Spleen (tissue), 11 donors: ENCODE measurements around the gene UQCRQ. TPM values are rescaled to one million over a fixed set of nuclear protein-coding genes. Genes with fewer than 3 reads are reported as not detected.

Experiments used
- DNase-seq: peaks from one replicate; pipeline ENCODE4 v3.0.0-alpha.2; 2020
- H3K27ac ChIP-seq, 8 donors: fragments of 200-600 bp; sonication (generic) in 7 of 8; 1 replicate in 4 of 8; 2 replicates in 4 of 8; pipeline versions ENCODE4 v1.5.0 to v1.8.0; 2016 to 2021; ENCODE audit warnings: inconsistent platforms in 4 of 8, mild to moderate bottlenecking in 4 of 8, moderate library complexity in 1 of 8
- H3K27me3 ChIP-seq, 7 donors: fragments of 200-600 bp; sonication (generic) in 6 of 7; replicated peaks in 1 of 7; 1 replicate in 4 of 7; 2 replicates in 3 of 7; pipeline versions ENCODE4 v1.5.0 to v1.8.0; 2016 to 2021; ENCODE audit warnings: inconsistent platforms in 3 of 7, mild to moderate bottlenecking in 1 of 7
- H3K36me3 ChIP-seq, 6 donors: fragments of 200-600 bp; sonication (generic) in 5 of 6; 1 replicate in 4 of 6; 2 replicates in 2 of 6; pipeline versions ENCODE4 v1.5.0 to v1.8.0; 2016 to 2021; ENCODE audit warnings: inconsistent platforms in 2 of 6
- H3K4me1 ChIP-seq, 6 donors: fragments of 200-600 bp; sonication (generic) in 5 of 6; 1 replicate in 3 of 6; 2 replicates in 3 of 6; pipeline versions ENCODE4 v1.5.0 to v1.8.0; 2016 to 2021; ENCODE audit warnings: inconsistent platforms in 3 of 6
- H3K4me3 ChIP-seq, 8 donors: fragments of 200-600 bp; sonication (generic) in 7 of 8; 1 replicate in 4 of 8; 2 replicates in 4 of 8; pipeline versions ENCODE4 v1.5.0 to v1.8.0; 2016 to 2021; ENCODE audit warnings: inconsistent platforms in 4 of 8, mild to moderate bottlenecking in 4 of 8, moderate library complexity in 2 of 8
- H3K9me3 ChIP-seq, 8 donors: fragments of 200-600 bp; sonication (generic) in 7 of 8; 1 replicate in 4 of 8; 2 replicates in 4 of 8; pipeline versions ENCODE4 v1.5.0 to v1.8.0; 2016 to 2021; ENCODE audit warnings: inconsistent platforms in 4 of 8
- CTCF ChIP-seq, 11 experiments: fragments of 200-600 bp in 7 of 11; fragments of 450-650 bp in 4 of 11; sonication (generic) in 4 of 11; IDR thresholded peaks in 8 of 11; conservative IDR thresholded peaks in 3 of 11; 1 replicate in 7 of 11; 2 replicates in 4 of 11; pipeline versions ENCODE4 v1.4.0 to v1.8.0; 2016 to 2021; ENCODE audit warnings: antibody characterized with exemption in 11 of 11, inconsistent platforms in 4 of 11, mild to moderate bottlenecking in 1 of 11
- POLR2A ChIP-seq, 3 donors: fragments of 450-650 bp; IDR thresholded peaks; one replicate each; pipeline ENCODE4 v1.5.1; 2017; ENCODE audit warnings: antibody characterized with exemption in 3 of 3, mild to moderate bottlenecking in 1 of 3
- POLR2AphosphoS5 ChIP-seq, 3 donors: sonication (generic); formaldehyde crosslinking; IDR thresholded peaks; one replicate each; pipeline ENCODE4 v1.5.1; 2017; ENCODE audit warnings: antibody characterized with exemption in 3 of 3
- WGBS, 5 donors: extraction: QIAGEN DNeasy Blood & Tissue Kit in 3 of 5; methylation state at CpG; one replicate each; pipeline versions ENCODE4 v1.1.5 to v1.1.7; 2013 to 2018; 5-methylcytosine and 5-hydroxymethylcytosine counted together
- intact Hi-C: fragments of 100-400 bp; cut with DNase I; formaldehyde crosslinking; loops from one replicate; pipeline ENCODE4 v1.15.0; 2023; ENCODE audit warnings: low total_unique reads
- polyA plus RNA-seq, 3 donors: library from polyadenylated mRNA; stranded (reverse); fragments of 200-250 nt; gene quantifications; one replicate each; pipeline ENCODE4 v1.2.1, GENCODE V29; 2013
- total RNA-seq, 7 donors: library from RNA; depleted of rRNA in 3 of 7; stranded (reverse); fragments of >200 nt in 3 of 7; fragmentation: NEBNext Ultra II Directional in 4 of 7; extraction: Animal tissue kit (Norgen Biotek cat#: 25700) in 4 of 7; gene quantifications; one replicate each; pipeline versions ENCODE4 v1.1.0 to v1.2.1, GENCODE V29; 2016 to 2021
- donor health status: healthy with polysubstance abuse.
- donor health status: DM: no; HTN: no; CAD: no; lungs with moderate emphysema.
- donor health status: DM: no; HTN: no; CAD: no.
- donor health status: Bipolar disorder and iron deficiency.
- donor health status: healthy.
- donor health status: DM: no; HTN: no; CAD: no.
- donor health status: DM: yes; HTN: yes; CAD: no.

UQCRQ gene
- total and polyA plus RNA-seq, 10 donors = 59.6 to 266 (median 164) TPM

- WGBS, 5 donors = 3 to 13% (median 4%) methylated on average over 27 to 75 of the region's 75 CpGs
- H3K4me1 ChIP-seq = peaks cover 4 to 40% (median 34%) of the 10 kb centered on the region in 6 donors
- no peaks in the 10 kb centered on the region for H3K9me3 ChIP-seq
- no peaks in the 10 kb centered on the region for H3K36me3 ChIP-seq
- peaks cover 0 to 69% (median 34%) of the 10 kb centered on the region in 7 donors for H3K27me3 ChIP-seq
- peak; percentile 93 for DNase-seq
- H3K4me3 ChIP-seq = peak overlapping the region; percentile 58 to 93 (median 72)
- H3K27ac ChIP-seq = peak overlapping the region in 6 of 8 donors; percentile 46 to 81 (median 57)
- TF ChIP-seq POLR2AphosphoS5 (IDR thresholded peaks at IDR 0.05) (peak; percentile 30 to 68 (median 54)), POLR2A (IDR thresholded peaks at IDR 0.05) (no peak), CTCF (IDR thresholded peaks at IDR 0.05 in 8 of 11, conservative IDR thresholded peaks at IDR 0.05 in 3 of 11) (peak; percentile 57 to 94 (median 88))
- intact Hi-C loops = no loop called here
These were observed 36.6 kb upstream of the UQCRQ start for GRCh38 chr5:132829742-132830435.

GRCh38 chr5:132830436-132831094 lies 35.9 kb upstream of the UQCRQ start, which contains the start of gene SHROOM1:
Gene SHROOM1 (minus strand): TSS chr5:132830647. CDS start chr5:132826140, 4,507 bp downstream.
- H3K27me3 ChIP-seq = peaks cover 0 to 62% (median 27%) of the 10 kb centered on the region in 7 donors
- 5 to 20% (median 7%) methylated on average over 20 to 78 of the region's 78 CpGs for WGBS, 5 donors
- peak; percentile 80 for DNase-seq
- H3K9me3 ChIP-seq = no peaks in the 10 kb centered on the region
- peaks cover 4 to 33% (median 28%) of the 10 kb centered on the region in 6 donors for H3K4me1 ChIP-seq
- TF ChIP-seq CTCF (IDR thresholded peaks at IDR 0.05 in 8 of 11, conservative IDR thresholded peaks at IDR 0.05 in 3 of 11) (no peak), POLR2A (IDR thresholded peaks at IDR 0.05) (no peak), POLR2AphosphoS5 (IDR thresholded peaks at IDR 0.05) (peak; percentile 18 to 46 (median 20))
- peak within 1 kb of the TSS; percentile 58 to 93 (median 72) for H3K4me3 ChIP-seq
- no peaks in the 10 kb centered on the region for H3K36me3 ChIP-seq
- intact Hi-C loops = no loop called here
- H3K27ac ChIP-seq = peak within 1 kb of the TSS in 6 of 8 donors; percentile 46 to 81 (median 57)

- Histone ChIP-seq H3K27me3 (peaks cover 0 to 55% (median 20%) of the 10 kb centered on the region in 7 donors), H3K4me1 (peaks cover 4 to 26% (median 21%) of the 10 kb centered on the region in 6 donors), H3K9me3 (no peaks in the 10 kb centered on the region), H3K27ac (no peak overlapping the region), H3K4me3 (peak overlapping the region in 4 of 8 donors; percentile 66 to 93 (median 71)), H3K36me3 (no peaks in the 10 kb centered on the region)
- intact Hi-C loops = no loop called here
- TF ChIP-seq POLR2AphosphoS5 (IDR thresholded peaks at IDR 0.05) = no peak
- no peak for TF ChIP-seq CTCF (IDR thresholded peaks at IDR 0.05 in 8 of 11, conservative IDR thresholded peaks at IDR 0.05 in 3 of 11)
- no peak for TF ChIP-seq POLR2A (IDR thresholded peaks at IDR 0.05)
- DNase-seq = no peak
- WGBS, 5 donors = 81 to 97% (median 92%) methylated on average over 14 to 15 of the region's 15 CpGs
These were observed 35.2 kb upstream of the UQCRQ start for GRCh38 chr5:132831095-132831860.
